Measurements from ENCODE around the gene SIGLEC7.
"Not testable (repeated sequence)": the region's sequence is repeated elsewhere in the genome, so short reads cannot be mapped to it uniquely, and the experiment has no call there.

SIGLEC7 gene

DNA sequence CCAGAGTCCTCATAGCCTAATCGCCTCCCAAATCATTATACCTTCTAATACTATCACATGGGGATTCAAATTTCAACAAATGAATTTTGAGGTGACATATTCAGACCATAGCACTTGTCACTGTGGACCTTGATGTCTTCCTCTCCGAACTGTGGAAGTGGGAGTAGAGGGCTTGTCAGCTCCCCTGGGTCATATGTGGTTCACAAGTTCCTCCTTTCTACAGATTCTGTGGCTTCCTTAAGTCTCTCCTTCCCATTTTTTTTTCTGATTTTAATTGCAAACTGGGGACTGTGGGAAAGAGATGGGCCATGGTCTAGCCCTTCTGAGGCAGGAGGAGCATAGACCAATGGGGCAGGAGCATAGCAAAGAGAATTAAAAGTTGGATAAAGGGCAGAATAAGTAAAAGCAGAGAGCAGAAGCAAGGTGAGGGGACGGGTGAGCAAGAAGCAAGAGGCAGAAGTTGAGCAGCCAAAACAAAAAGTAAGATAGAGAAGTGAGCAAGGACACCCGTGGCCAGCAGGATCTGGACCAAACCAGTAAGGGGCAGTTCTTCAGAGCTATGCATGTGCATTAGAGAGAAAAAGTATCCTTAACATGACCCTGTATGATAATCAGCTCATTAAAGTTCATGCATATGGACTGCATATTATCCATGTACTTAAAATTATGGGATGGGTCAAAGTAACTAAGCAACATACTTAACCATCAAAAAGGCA, 2.6 kb upstream of the SIGLEC7 start:
- DNase-seq: peak; percentile 64

GRCh38 chr19:51140441-51140840, 1.7 kb upstream of the SIGLEC7 start:
- no peak for DNase-seq

DNA sequence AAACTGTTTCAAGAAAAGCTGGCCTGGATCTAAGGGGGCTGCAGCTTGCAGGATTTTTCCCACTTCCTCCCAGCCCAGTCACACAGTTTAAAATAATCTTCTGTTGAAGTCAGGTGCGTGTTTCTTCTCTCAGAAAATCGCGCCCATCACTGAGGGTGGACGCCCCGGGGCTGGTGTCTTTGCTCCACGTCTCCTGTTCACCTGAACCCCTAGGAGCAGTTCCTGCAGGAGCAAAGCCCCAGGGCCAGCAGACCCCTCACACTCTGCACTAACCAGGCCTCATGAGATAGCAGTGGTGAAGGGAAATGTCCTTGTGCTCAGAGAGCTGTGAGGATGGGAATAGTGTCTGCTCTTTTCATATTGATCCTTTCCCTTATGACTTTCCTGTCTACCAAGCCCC, 920 bp upstream of the SIGLEC7 start:
- DNase-seq: no peak

DNA sequence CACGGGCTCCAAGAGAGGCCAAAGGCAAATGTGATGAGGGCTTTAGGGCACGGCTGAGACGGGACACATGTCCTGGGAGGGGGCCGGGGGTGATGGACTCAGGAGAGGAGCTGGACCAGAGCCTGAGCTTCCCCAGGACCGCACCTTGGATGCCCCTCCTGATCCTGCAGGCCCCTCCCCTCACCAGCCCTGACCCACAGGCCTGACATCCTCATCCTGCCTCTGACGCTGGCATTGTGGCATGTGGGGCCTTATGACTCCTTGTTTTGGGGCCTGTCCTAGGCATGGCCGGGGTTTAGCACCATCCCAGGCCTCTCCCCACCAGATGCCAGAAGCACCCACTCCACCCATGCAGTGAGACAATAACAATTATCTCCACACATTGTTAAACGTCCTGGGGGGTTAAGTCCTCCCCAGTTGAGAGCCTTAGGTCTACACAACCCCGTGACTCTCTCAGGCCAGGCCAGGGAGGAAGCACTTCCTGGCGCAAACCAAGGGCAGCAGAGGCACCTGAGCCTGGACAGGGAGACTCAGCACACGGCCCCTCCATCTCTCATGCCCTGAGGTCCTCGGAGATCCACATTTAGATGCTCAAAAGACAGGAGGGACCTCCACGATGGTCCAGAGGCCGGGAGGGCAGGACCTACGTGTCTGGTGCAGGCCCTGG, 841 bp downstream of the SIGLEC7 start:
- DNase-seq: not testable (repeated sequence)

DNA sequence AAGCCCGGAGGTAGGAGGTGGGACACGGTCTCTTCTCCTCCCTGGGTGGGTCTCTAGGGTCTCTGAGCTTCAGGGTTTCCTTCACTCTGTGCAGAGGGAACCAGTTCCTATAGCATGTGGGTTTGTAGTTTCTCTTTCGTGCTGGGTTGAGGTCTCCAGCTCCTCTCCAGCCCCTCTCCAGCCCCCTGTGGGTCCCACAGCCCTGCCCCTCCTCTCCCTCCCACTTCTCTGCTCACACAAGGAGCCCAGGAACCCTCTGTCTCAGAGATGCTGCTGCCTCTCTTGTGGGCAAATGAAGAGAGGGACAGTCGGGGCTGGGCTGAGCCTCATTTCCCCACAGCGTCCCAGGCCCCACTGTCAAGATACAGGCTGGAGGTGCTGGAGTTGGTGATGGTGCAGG, 1.4 kb downstream of the SIGLEC7 start:
- no peak for DNase-seq

DNA sequence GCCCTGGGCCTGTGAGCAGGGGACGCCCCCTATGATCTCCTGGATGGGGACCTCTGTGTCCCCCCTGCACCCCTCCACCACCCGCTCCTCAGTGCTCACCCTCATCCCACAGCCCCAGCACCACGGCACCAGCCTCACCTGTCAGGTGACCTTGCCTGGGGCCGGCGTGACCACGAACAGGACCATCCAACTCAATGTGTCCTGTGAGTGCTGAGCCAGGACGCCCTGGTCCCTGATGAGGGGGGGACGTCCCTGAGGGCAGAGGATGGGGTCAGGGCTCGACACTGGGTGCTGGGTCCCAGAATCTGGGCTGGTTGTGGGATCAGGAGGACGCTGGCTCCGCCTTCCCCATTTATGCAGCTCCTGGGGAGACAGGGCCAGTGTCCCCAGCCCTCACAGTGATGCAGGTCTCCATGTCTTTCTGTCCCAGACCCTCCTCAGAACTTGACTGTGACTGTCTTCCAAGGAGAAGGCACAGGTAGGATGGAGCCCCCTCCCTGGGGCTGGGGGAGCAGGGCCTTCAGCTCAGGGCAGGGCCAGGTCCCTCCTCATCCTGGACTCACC, 2.5 kb downstream of the SIGLEC7 start:
- DNase-seq: no peak

DNA sequence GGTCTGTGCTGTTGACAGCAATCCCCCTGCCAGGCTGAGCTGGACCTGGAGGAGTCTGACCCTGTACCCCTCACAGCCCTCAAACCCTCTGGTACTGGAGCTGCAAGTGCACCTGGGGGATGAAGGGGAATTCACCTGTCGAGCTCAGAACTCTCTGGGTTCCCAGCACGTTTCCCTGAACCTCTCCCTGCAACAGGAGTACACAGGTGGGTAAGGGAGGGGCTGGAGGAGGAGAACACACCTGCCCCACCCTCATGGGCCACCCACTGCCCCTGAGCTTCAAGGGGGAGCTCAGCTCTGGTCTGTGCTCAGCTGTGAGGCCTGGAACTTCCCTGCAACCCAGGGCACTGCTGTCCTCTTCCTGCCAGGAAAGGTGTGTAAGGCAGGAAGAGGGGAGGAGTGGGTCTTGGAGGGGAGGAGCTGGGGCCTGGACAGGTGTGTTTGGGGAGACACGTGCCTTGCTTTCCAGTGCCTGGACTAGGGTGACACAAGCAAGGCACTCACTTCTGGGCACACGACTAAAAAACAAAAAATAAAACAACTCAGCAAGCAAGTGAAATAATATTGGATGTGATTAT, 3.9 kb downstream of the SIGLEC7 start:
- no peak for DNase-seq

- no peak for DNase-seq
Observed at GRCh38 chr19:51146751-51147150, 4.7 kb downstream of the SIGLEC7 start.

GRCh38 chr19:51147663-51148062, 5.6 kb downstream of the SIGLEC7 start:
- no peak for DNase-seq

- peak; percentile 34 to 56 for DNase-seq
Observed at GRCh38 chr19:51148580-51148979, 6.5 kb downstream of the SIGLEC7 start.

DNA sequence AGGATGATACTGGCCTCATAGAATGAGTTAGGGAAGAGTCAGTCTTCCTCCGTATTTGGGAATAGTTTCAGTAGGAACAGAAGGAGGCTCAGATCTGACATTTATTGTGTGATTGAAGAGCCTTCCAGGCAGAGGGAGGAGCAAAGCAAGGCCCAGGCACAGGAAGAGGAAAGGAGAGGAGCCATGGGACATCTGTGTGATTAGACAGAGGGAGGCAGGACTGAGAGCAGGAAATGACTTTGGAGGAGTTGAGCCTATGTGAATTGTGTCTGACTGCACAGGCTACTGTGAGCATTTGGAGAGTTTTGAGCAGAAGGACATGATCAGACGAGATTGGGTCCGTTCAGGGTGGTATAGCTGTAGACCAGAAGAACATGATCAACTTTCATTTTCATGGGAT, 8.5 kb downstream of the SIGLEC7 start:
- no peak for DNase-seq

GRCh38 chr19:51156710-51157109, 14.6 kb downstream of the SIGLEC7 start:
- no peak for DNase-seq

DNA sequence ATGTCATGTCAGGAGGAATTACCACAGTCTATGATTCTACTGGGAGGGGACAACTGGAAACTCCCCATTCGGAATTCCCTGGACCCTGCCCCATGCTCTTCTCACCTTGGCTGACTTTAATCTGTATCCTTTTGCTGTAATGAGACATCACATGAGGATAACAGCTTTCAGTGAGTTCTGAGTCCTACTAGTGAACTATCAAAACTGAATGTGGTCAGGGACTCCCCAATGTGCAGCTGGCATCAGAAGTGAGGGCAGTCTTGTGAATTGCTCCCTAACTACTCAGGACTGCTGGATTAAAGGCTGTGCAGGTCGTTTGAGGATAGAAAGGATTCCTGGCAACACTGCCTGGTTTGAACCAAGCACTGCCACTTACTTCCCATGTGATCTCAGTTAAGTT, 15.2 kb downstream of the SIGLEC7 start:
- DNase-seq: no peak

GRCh38 chr19:51158474-51159129, 16.5 kb downstream of the SIGLEC7 start:
- peak; percentile 53 to 59 for DNase-seq

DNA sequence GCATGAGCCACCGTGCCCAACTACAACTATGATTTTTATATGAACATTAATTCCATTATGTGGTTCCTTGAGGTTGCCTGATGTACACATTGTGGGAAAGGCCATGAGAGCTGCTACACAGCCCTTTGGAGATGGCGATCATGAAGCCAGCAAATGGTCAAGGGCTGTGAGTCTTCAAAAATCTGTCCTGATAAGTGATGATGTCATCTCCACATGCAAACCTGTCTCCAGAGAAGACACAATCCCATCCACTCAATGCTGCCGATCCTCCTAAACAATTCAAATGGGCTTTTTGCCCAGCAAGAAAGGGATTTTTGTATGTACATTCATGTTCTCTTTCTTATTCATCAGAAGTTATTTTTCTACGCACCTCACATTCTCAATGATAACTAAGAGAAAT, 17.6 kb downstream of the SIGLEC7 start:
- DNase-seq: no peak

- no peak for DNase-seq
Observed at GRCh38 chr19:51161266-51161665, 19.2 kb downstream of the SIGLEC7 start.

- no peak for DNase-seq
Observed at GRCh38 chr19:51161867-51162496, 19.9 kb downstream of the SIGLEC7 start.

GRCh38 chr19:51163257-51163656, 21.2 kb downstream of the SIGLEC7 start:
- DNase-seq: no peak

GRCh38 chr19:51164215-51164614, 22.1 kb downstream of the SIGLEC7 start:
- no peak for DNase-seq

DNA sequence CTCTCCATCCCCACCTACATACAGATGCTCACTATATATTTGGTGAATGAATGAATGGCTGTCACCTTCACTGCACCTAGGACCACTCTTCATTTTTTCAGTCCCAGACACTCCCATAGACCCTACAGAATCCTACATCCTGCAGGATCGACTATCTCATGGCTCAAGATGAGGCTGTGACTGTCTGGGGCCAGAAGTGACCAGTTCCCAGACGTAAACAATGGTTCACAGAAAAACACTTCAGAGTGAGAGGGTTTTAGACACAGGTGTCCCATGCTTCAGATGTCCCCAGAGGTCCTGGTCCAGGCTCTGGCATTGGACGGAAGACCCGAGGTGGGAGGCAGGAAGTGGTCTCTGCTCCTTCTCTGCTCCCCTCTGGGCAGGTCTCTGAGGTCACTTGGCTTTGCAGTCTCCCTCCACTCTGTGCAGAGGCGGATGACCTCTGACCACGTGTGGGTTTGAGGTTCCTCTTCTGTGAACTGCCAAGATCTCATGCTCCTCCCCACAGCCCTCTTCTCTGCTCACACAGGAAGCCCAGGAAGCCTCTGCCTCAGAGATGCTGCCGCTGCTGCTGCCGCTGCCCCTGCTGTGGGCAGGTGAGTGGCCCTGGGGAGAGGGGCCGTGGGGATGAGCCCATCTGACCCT, 24.9 kb downstream of the SIGLEC7 start:
- DNase-seq: peak; percentile 80 to 85

DNA sequence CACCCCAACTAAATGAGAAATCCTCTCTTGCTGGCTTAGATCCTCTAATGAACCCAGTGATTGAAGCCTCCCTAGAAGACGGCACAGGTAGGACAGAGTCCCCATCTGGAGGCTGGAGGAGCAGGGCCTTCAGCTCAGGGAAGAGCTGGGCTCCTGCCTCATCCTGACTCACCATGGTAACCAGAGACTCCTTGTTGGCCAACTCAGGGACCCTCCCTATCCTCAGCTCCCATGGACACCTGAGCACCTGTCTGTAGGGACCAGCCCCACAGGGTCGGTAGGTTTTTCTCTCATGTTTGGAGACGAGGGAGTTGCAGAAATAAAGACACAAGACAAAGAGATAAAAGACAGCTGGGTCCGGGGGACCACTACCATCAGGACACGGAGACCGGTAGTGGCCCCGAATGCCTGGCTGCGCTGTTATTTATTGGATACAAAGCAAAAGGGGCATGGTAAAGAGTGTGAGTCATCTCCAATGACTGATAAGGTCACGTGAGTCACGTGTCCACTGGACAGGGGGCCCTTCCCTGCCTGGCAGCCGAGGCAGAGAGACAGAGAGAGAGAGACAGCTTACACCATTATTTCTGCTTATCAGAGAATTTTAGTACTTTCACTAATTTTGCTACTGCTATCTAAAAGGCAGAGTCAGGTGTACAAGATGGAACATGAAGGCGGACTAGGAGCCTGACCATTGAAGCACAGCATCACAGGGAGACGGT, 26.6 kb downstream of the SIGLEC7 start:
- DNase-seq: no peak

Data from AML-193 (cell line).